Dermis blood vessel endothelial cell (primary cell): ENCODE measurements around the gene LTB. TPM values are rescaled to one million over a fixed set of nuclear protein-coding genes. Genes with fewer than 3 reads are reported as not detected.

Source experiments
- total RNA-seq: library from RNA; depleted of rRNA; stranded (reverse); fragments of >200 nt; gene quantifications from 2 replicates; pipeline ENCODE4 v1.2.3, GENCODE V29; 2014

The LTB gene
- total RNA-seq, 1 donor from 2014 or later = 30.5 TPM

Other genes starting within 250 kb of the LTB start
- gene HLA-B, start 225.2 kb downstream of the LTB start, total RNA-seq = 256 and 1,456 TPM in 2 replicates
- 40.3 and 57.9 TPM in 2 replicates for gene MICA, start 178.8 kb downstream of the LTB start, total RNA-seq
- gene MICB, start 84.3 kb downstream of the LTB start, total RNA-seq = 14.5 and 29.3 TPM in 2 replicates
- not detected in 2 replicates for gene MCCD1, start 53.5 kb downstream of the LTB start, total RNA-seq
- gene DDX39B, start 40.4 kb downstream of the LTB start, total RNA-seq = 308 and 381 TPM in 2 replicates
- 0.19 and 0.51 TPM in 2 replicates for gene ATP6V1G2, start 35.8 kb downstream of the LTB start, total RNA-seq
- 21.0 and 30.8 TPM in 2 replicates for gene NFKBIL1, start 34.8 kb downstream of the LTB start, total RNA-seq
- not detected in 2 replicates for gene LTA, start 10.1 kb downstream of the LTB start, total RNA-seq
- gene TNF, start 6.9 kb downstream of the LTB start, total RNA-seq = 0.17 TPM in 1 of 2 replicates, not detected in the other
- 0.37 TPM in 1 of 2 replicates, not detected in the other for gene LST1, start 3.9 kb upstream of the LTB start, total RNA-seq
- gene NCR3, start 10.6 kb upstream of the LTB start, total RNA-seq = not detected in 2 replicates
- not detected in 2 replicates for gene AIF1, start 32.8 kb upstream of the LTB start, total RNA-seq
- 32.2 and 70.8 TPM in 2 replicates for gene PRRC2A, start 38.3 kb upstream of the LTB start, total RNA-seq
- gene BAG6, start 70.2 kb upstream of the LTB start, total RNA-seq = 133 and 309 TPM in 2 replicates
- gene APOM, start 73.5 kb upstream of the LTB start, total RNA-seq = 0.34 and 0.37 TPM in 2 replicates
- 20.6 and 28.6 TPM in 2 replicates for gene C6orf47, start 78.4 kb upstream of the LTB start, total RNA-seq
- gene GPANK1, start 82.6 kb upstream of the LTB start, total RNA-seq = 11.9 and 12.9 TPM in 2 replicates
- gene CSNK2B, start 83.7 kb upstream of the LTB start, total RNA-seq = 111 and 116 TPM in 2 replicates
- gene LY6G5B, start 87.6 kb upstream of the LTB start, total RNA-seq = 1.8 and 3.2 TPM in 2 replicates
- gene LY6G5C, start 98.6 kb upstream of the LTB start, total RNA-seq = 3.6 and 4.5 TPM in 2 replicates
- 60.7 and 66.9 TPM in 2 replicates for gene ABHD16A, start 120.9 kb upstream of the LTB start, total RNA-seq
- gene LY6G6F, start 124.4 kb upstream of the LTB start, total RNA-seq = not detected in 2 replicates
- gene LY6G6D, start 132.9 kb upstream of the LTB start, total RNA-seq = not detected in 2 replicates
- not detected in 2 replicates for gene LY6G6C, start 139.3 kb upstream of the LTB start, total RNA-seq
- gene MPIG6B, start 140.9 kb upstream of the LTB start, total RNA-seq = not detected in 2 replicates
- gene DDAH2, start 146.9 kb upstream of the LTB start, total RNA-seq = 126 and 150 TPM in 2 replicates
- gene CLIC1, start 154.1 kb upstream of the LTB start, total RNA-seq = 543 and 615 TPM in 2 replicates
- 7.1 and 8.5 TPM in 2 replicates for gene MSH5, start 157.6 kb upstream of the LTB start, total RNA-seq
- gene SAPCD1, start 180.2 kb upstream of the LTB start, total RNA-seq = 1.4 and 2.4 TPM in 2 replicates
- 0.05 and 0.34 TPM in 2 replicates for gene VWA7, start 194.9 kb upstream of the LTB start, total RNA-seq
- gene VARS1, start 213.3 kb upstream of the LTB start, total RNA-seq = 39.7 and 116 TPM in 2 replicates
- 32.0 and 36.9 TPM in 2 replicates for gene LSM2, start 224.5 kb upstream of the LTB start, total RNA-seq
- gene HSPA1L, start 232.9 kb upstream of the LTB start, total RNA-seq = 0.51 and 0.85 TPM in 2 replicates
- gene HSPA1A, start 233.1 kb upstream of the LTB start, total RNA-seq = 139 and 155 TPM in 2 replicates
- 68.8 and 71.5 TPM in 2 replicates for gene HSPA1B, start 245.3 kb upstream of the LTB start, total RNA-seq